ENCODE data around the gene TRAPPC12.

GRCh38 chr2:3443506-3444084, 64.1 kb downstream of the TRAPPC12 start:
- no peak for TF ChIP-seq EZH2phosphoT487 (conservative IDR thresholded peaks at IDR 0.05; ENCODE audit: low read length)
- TF ChIP-seq, protein P1, sequence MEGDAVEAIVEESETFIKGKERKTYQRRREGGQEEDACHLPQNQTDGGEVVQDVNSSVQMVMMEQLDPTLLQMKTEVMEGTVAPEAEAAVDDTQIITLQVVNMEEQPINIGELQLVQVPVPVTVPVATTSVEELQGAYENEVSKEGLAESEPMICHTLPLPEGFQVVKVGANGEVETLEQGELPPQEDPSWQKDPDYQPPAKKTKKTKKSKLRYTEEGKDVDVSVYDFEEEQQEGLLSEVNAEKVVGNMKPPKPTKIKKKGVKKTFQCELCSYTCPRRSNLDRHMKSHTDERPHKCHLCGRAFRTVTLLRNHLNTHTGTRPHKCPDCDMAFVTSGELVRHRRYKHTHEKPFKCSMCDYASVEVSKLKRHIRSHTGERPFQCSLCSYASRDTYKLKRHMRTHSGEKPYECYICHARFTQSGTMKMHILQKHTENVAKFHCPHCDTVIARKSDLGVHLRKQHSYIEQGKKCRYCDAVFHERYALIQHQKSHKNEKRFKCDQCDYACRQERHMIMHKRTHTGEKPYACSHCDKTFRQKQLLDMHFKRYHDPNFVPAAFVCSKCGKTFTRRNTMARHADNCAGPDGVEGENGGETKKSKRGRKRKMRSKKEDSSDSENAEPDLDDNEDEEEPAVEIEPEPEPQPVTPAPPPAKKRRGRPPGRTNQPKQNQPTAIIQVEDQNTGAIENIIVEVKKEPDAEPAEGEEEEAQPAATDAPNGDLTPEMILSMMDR (IDR thresholded peaks at IDR 0.05; ENCODE audit: insufficient read depth, low read length, poor library complexity, severe bottlenecking), result no peak

Data from SU-DHL-6 (cell line).